Stomach smooth muscle (tissue), 2 donors: Measurements from ENCODE around the gene RALGPS1.
"Not testable (repeated sequence)": the region's sequence is repeated elsewhere in the genome, so short reads cannot be mapped to it uniquely, and the experiment has no call there.

Experiments
- H3K27ac ChIP-seq: one replicate; pipeline ENCODE4 v1.7.0; 2013; ENCODE audit warnings: mild to moderate bottlenecking, low read length, inconsistent platforms
- H3K27me3 ChIP-seq, 2 donors: one replicate each; pipeline ENCODE4 v1.7.0; 2013; ENCODE audit warnings: low read length in 2 of 2; ENCODE audit not compliant: insufficient read depth in 2 of 2, control insufficient read depth in 1 of 2
- H3K36me3 ChIP-seq, 2 donors: one replicate each; pipeline ENCODE4 v1.7.0; 2013; ENCODE audit warnings: low read length in 2 of 2; ENCODE audit not compliant: control insufficient read depth in 2 of 2, insufficient read depth in 2 of 2
- H3K4me1 ChIP-seq: one replicate; pipeline ENCODE4 v1.7.0; 2013; ENCODE audit warnings: low read length; ENCODE audit not compliant: control insufficient read depth, insufficient read depth
- H3K4me3 ChIP-seq, 2 donors: one replicate each; pipeline ENCODE4 v1.7.0; 2013; ENCODE audit warnings: low read length in 2 of 2
- H3K9ac ChIP-seq, 2 donors: one replicate each; pipeline ENCODE4 v1.7.0; 2013; ENCODE audit warnings: low read length in 2 of 2, mild to moderate bottlenecking in 1 of 2
- H3K9me3 ChIP-seq, 2 donors: one replicate each; pipeline ENCODE4 v1.7.0; 2013; ENCODE audit warnings: low read length in 2 of 2; ENCODE audit not compliant: control insufficient read depth in 2 of 2
- donor health status: healthy.
- donor health status: Pancreatic carcinoma.

The RALGPS1 gene

GRCh38 chr9:127139775-127140174 lies 225.2 kb downstream of the RALGPS1 start:
- Histone ChIP-seq H3K27ac (no peak overlapping the region), H3K4me3 (no peak overlapping the region), H3K9ac (no peak overlapping the region), H3K27me3 (no peaks in the 10 kb centered on the region), H3K9me3 (no peaks in the 10 kb centered on the region), H3K36me3 (no peaks in the 10 kb centered on the region), H3K4me1 (peaks cover 43% of the 10 kb centered on the region)

- H3K9me3 ChIP-seq: no peaks in the 10 kb centered on the region
- peaks cover 39% of the 10 kb centered on the region for H3K4me1 ChIP-seq
- no peak overlapping the region for H3K9ac ChIP-seq
- H3K36me3 ChIP-seq: no peaks in the 10 kb centered on the region
- H3K27me3 ChIP-seq: no peaks in the 10 kb centered on the region
- H3K4me3 ChIP-seq: no peak overlapping the region
- no peak overlapping the region for H3K27ac ChIP-seq
Observed at GRCh38 chr9:127140181-127140580, 225.6 kb downstream of the RALGPS1 start.

GRCh38 chr9:127140842-127141675 lies 226.5 kb downstream of the RALGPS1 start:
- H3K36me3 ChIP-seq: no peaks in the 10 kb centered on the region
- no peaks in the 10 kb centered on the region for H3K27me3 ChIP-seq
- H3K9ac ChIP-seq: no peak overlapping the region
- no peak overlapping the region for H3K4me3 ChIP-seq
- H3K9me3 ChIP-seq: no peaks in the 10 kb centered on the region
- H3K4me1 ChIP-seq: peaks cover 30% of the 10 kb centered on the region
- no peak overlapping the region for H3K27ac ChIP-seq

- Histone ChIP-seq H3K27me3 (no peaks in the 10 kb centered on the region), H3K36me3 (no peaks in the 10 kb centered on the region), H3K9me3 (no peaks in the 10 kb centered on the region), H3K27ac (no peak overlapping the region), H3K4me3 (no peak overlapping the region), H3K9ac (no peak overlapping the region), H3K4me1 (peaks cover 19% of the 10 kb centered on the region)
Observed at GRCh38 chr9:127142291-127142690, 227.7 kb downstream of the RALGPS1 start.

GRCh38 chr9:127142931-127143464 lies 228.4 kb downstream of the RALGPS1 start:
- no peak overlapping the region for H3K9ac ChIP-seq
- H3K27ac ChIP-seq: no peak overlapping the region
- H3K27me3 ChIP-seq: no peaks in the 10 kb centered on the region
- no peaks in the 10 kb centered on the region for H3K36me3 ChIP-seq
- H3K4me1 ChIP-seq: peaks cover 17% of the 10 kb centered on the region
- H3K9me3 ChIP-seq: no peaks in the 10 kb centered on the region
- H3K4me3 ChIP-seq: no peak overlapping the region

GRCh38 chr9:127143920-127144465 lies 229.4 kb downstream of the RALGPS1 start:
- Histone ChIP-seq H3K4me1 (peaks cover 17% of the 10 kb centered on the region), H3K27ac (no peak overlapping the region), H3K9ac (no peak overlapping the region), H3K36me3 (no peaks in the 10 kb centered on the region), H3K9me3 (no peaks in the 10 kb centered on the region), H3K27me3 (no peaks in the 10 kb centered on the region), H3K4me3 (no peak overlapping the region)

- no peaks in the 10 kb centered on the region for H3K9me3 ChIP-seq
- H3K27me3 ChIP-seq: no peaks in the 10 kb centered on the region
- H3K9ac ChIP-seq: no peak overlapping the region
- H3K36me3 ChIP-seq: no peaks in the 10 kb centered on the region
- H3K4me1 ChIP-seq: peaks cover 17% of the 10 kb centered on the region
- H3K27ac ChIP-seq: peak overlapping the region; percentile 11
- no peak overlapping the region for H3K4me3 ChIP-seq
Observed at GRCh38 chr9:127144670-127145445, 230.3 kb downstream of the RALGPS1 start.

- not testable (repeated sequence) for H3K9me3 ChIP-seq, H3K4me3 ChIP-seq, H3K27ac ChIP-seq, H3K36me3 ChIP-seq, H3K9ac ChIP-seq, H3K27me3 ChIP-seq
- peaks cover 10% of the 10 kb centered on the region for H3K4me1 ChIP-seq
Observed at GRCh38 chr9:127146841-127147240, 232.3 kb downstream of the RALGPS1 start.

- Histone ChIP-seq H3K4me3 (no peak overlapping the region), H3K9ac (no peak overlapping the region), H3K4me1 (peaks cover 8% of the 10 kb centered on the region), H3K9me3 (no peaks in the 10 kb centered on the region), H3K27ac (no peak overlapping the region), H3K36me3 (no peaks in the 10 kb centered on the region), H3K27me3 (no peaks in the 10 kb centered on the region)
Observed at GRCh38 chr9:127147251-127147650, 232.7 kb downstream of the RALGPS1 start.

GRCh38 chr9:127148014-127148413 lies 233.4 kb downstream of the RALGPS1 start:
- Histone ChIP-seq H3K4me1 (peaks cover 5% of the 10 kb centered on the region), H3K36me3 (no peaks in the 10 kb centered on the region), H3K9ac (no peak overlapping the region), H3K4me3 (no peak overlapping the region), H3K27ac (no peak overlapping the region), H3K9me3 (no peaks in the 10 kb centered on the region), H3K27me3 (no peaks in the 10 kb centered on the region)
